OCI-LY1 (cell line): ENCODE data around the gene EIF2S3.
A peak's percentile ranks its signal among the peaks of the same experiment; 100 is the strongest.

Source experiments
- H2AFZ ChIP-seq: fragments of 200-600 bp; sonication (generic), shearing (Covaris generic); 2 replicates; pipeline ENCODE4 v1.6.0; 2014; ENCODE audit warnings: antibody characterized with exemption, mild to moderate bottlenecking, low read length
- H3F3A ChIP-seq: fragments of 200-600 bp; sonication (generic), shearing (Covaris generic); 2 replicates; pipeline ENCODE4 v1.6.0; 2014; ENCODE audit warnings: mild to moderate bottlenecking, antibody characterized with exemption, low read length, moderate library complexity; ENCODE audit not compliant: insufficient read depth
- H3K27ac ChIP-seq: fragments of 200-600 bp; sonication (generic); 2 replicates; pipeline ENCODE4 v1.5.1; 2014; ENCODE audit warnings: low read length, mixed run types, mild to moderate bottlenecking, low read depth; ENCODE audit not compliant: poor library complexity, severe bottlenecking
- H3K27me3 ChIP-seq: fragments of 200-600 bp; sonication (generic); 2 replicates; pipeline ENCODE4 v1.6.0; 2014; ENCODE audit warnings: antibody characterized with exemption, mild to moderate bottlenecking, low read length, moderate library complexity; ENCODE audit not compliant: insufficient read depth
- H3K36me3 ChIP-seq: fragments of 200-600 bp; sonication (generic); 2 replicates; pipeline ENCODE4 v1.6.1; 2014; ENCODE audit warnings: mild to moderate bottlenecking, antibody characterized with exemption, low read length, moderate library complexity, mixed read lengths; ENCODE audit not compliant: insufficient read depth
- H3K4me1 ChIP-seq: fragments of 200-600 bp; sonication (generic); 2 replicates; pipeline ENCODE4 v1.5.1; 2014; ENCODE audit warnings: mild to moderate bottlenecking, low read length, moderate library complexity; ENCODE audit not compliant: insufficient read depth, severe bottlenecking
- H3K4me2 ChIP-seq: fragments of 200-600 bp; sonication (generic), shearing (Covaris generic); 2 replicates; pipeline ENCODE4 v1.6.1; 2014; ENCODE audit warnings: low read length
- H3K4me3 ChIP-seq: fragments of 200-600 bp; sonication (generic); 2 replicates; pipeline ENCODE4 v1.5.1; 2014; ENCODE audit warnings: low read length, low read depth, mild to moderate bottlenecking, mixed read lengths; ENCODE audit not compliant: poor library complexity, severe bottlenecking
- H3K79me2 ChIP-seq: fragments of 200-600 bp; shearing (Covaris generic); 2 replicates; pipeline ENCODE4 v1.6.1; 2016; ENCODE audit warnings: mixed run types, low read length, mixed read lengths; ENCODE audit not compliant: insufficient read depth
- H3K9ac ChIP-seq: fragments of 200-600 bp; sonication (generic), shearing (Covaris generic); 2 replicates; pipeline ENCODE4 v1.6.1; 2014; ENCODE audit warnings: mild to moderate bottlenecking, low read length, mixed read lengths
- H3K9me2 ChIP-seq: fragments of 200-600 bp; sonication (generic), shearing (Covaris generic); 2 replicates; pipeline ENCODE4 v1.6.1; 2014; ENCODE audit warnings: low read depth, mild to moderate bottlenecking, low read length, mixed read lengths
- H3K9me3 ChIP-seq: fragments of 200-600 bp; shearing (Covaris generic); 2 replicates; pipeline ENCODE4 v1.6.1; 2014; ENCODE audit warnings: low read length, mixed read lengths
- H4K20me1 ChIP-seq: fragments of 200-600 bp; sonication (generic), shearing (Covaris generic); 2 replicates; pipeline ENCODE4 v1.6.0; 2016; ENCODE audit warnings: mild to moderate bottlenecking, low read length; ENCODE audit not compliant: insufficient read depth
- EZH2 ChIP-seq: fragments of 200-600 bp; sonication (generic), shearing (Covaris generic); IDR thresholded peaks from 2 replicates; pipeline ENCODE4 v1.8.0; 2017; ENCODE audit warnings: borderline replicate concordance, mixed run types, mild to moderate bottlenecking, antibody characterized with exemption, low read length, moderate library complexity, mixed read lengths
- TF ChIP-seq, protein P1 (sequence below): fragments of 200-600 bp; sonication (generic), shearing (Covaris generic); IDR thresholded peaks from 2 replicates; pipeline ENCODE4 v1.5.1; 2017; ENCODE audit warnings: mild to moderate bottlenecking, antibody characterized with exemption, low read length, moderate library complexity, mixed read lengths

EIF2S3 gene

DNA sequence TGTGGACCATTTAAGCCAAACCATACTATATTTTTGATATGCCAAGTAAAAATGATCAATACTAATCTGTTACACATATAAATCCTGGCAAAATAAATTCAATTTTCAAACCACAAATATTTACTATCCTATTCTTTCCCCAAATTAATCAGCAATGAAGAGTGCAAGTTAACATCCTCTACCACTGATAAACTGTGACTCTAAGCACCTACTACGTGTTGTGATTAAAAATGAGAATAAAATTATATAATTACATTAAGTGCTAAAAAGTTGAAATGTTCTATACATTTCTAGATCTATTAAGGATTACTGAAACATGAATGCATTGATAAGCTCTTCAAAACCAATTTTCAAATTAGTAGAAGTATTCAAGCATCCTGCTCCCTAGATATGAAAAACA is 31.2 kb upstream of the EIF2S3 start:
- no peaks in the 10 kb centered on the region for H3K27me3 ChIP-seq
- H2AFZ ChIP-seq, result no peak overlapping the region
- no peaks in the 10 kb centered on the region for H4K20me1 ChIP-seq
- peaks cover 11% of the 10 kb centered on the region for H3K36me3 ChIP-seq
- no peaks in the 10 kb centered on the region for H3K9me2 ChIP-seq
- no peaks in the 10 kb centered on the region for H3F3A ChIP-seq
- no peaks in the 10 kb centered on the region for H3K9me3 ChIP-seq
- H3K4me1 ChIP-seq, result peaks cover 43% of the 10 kb centered on the region
- no peak for TF ChIP-seq EZH2
- TF ChIP-seq, protein P1, sequence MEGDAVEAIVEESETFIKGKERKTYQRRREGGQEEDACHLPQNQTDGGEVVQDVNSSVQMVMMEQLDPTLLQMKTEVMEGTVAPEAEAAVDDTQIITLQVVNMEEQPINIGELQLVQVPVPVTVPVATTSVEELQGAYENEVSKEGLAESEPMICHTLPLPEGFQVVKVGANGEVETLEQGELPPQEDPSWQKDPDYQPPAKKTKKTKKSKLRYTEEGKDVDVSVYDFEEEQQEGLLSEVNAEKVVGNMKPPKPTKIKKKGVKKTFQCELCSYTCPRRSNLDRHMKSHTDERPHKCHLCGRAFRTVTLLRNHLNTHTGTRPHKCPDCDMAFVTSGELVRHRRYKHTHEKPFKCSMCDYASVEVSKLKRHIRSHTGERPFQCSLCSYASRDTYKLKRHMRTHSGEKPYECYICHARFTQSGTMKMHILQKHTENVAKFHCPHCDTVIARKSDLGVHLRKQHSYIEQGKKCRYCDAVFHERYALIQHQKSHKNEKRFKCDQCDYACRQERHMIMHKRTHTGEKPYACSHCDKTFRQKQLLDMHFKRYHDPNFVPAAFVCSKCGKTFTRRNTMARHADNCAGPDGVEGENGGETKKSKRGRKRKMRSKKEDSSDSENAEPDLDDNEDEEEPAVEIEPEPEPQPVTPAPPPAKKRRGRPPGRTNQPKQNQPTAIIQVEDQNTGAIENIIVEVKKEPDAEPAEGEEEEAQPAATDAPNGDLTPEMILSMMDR, result no peak
- peak overlapping the region; percentile 97 for H3K4me3 ChIP-seq
- peaks cover 55% of the 10 kb centered on the region for H3K79me2 ChIP-seq
- H3K4me2 ChIP-seq, result peak overlapping the region; percentile 72
- peak overlapping the region; percentile 87 for H3K27ac ChIP-seq
- H3K9ac ChIP-seq, result peak overlapping the region; percentile 97

- H3K27ac ChIP-seq, result peak overlapping the region; percentile 87
Measured at GRCh38 chrX:24023972-24024669, 30.6 kb upstream of the EIF2S3 start.

GRCh38 chrX:24024819-24025740 is 29.7 kb upstream of the EIF2S3 start:
- TF ChIP-seq, protein P1, result no peak
- Histone ChIP-seq H3K4me2 (peak overlapping the region; percentile 92), H3K9ac (peak overlapping the region; percentile 97), H3K4me3 (peak overlapping the region; percentile 97), H4K20me1 (no peaks in the 10 kb centered on the region), H3K4me1 (peaks cover 34% of the 10 kb centered on the region), H3F3A (no peaks in the 10 kb centered on the region), H2AFZ (no peak overlapping the region), H3K27ac (peak overlapping the region; percentile 87), H3K36me3 (peaks cover 7% of the 10 kb centered on the region; the same call in 1 of the 2 replicates), H3K79me2 (peaks cover 41% of the 10 kb centered on the region), H3K9me3 (no peaks in the 10 kb centered on the region), H3K9me2 (no peaks in the 10 kb centered on the region), H3K27me3 (no peaks in the 10 kb centered on the region)

More at GRCh38 chrX:24023972-24024669, 30.6 kb upstream of the EIF2S3 start:
- peak overlapping the region; percentile 97 for H3K4me3 ChIP-seq
- no peaks in the 10 kb centered on the region for H3K27me3 ChIP-seq
- no peaks in the 10 kb centered on the region for H3F3A ChIP-seq
- H3K4me2 ChIP-seq, result peak overlapping the region; percentile 72
- peaks cover 49% of the 10 kb centered on the region for H3K79me2 ChIP-seq
- H2AFZ ChIP-seq, result no peak overlapping the region
- peaks cover 43% of the 10 kb centered on the region for H3K4me1 ChIP-seq
- no peaks in the 10 kb centered on the region for H4K20me1 ChIP-seq
- H3K9me3 ChIP-seq, result no peaks in the 10 kb centered on the region
- peaks cover 11% of the 10 kb centered on the region for H3K36me3 ChIP-seq
- peak overlapping the region; percentile 97 for H3K9ac ChIP-seq
- no peak for TF ChIP-seq EZH2
- TF ChIP-seq, protein P1, result no peak
- no peaks in the 10 kb centered on the region for H3K9me2 ChIP-seq
